Testis (tissue), 3 donors: ENCODE results near the gene TTL. TPM values are rescaled to one million over a fixed set of nuclear protein-coding genes. Genes with fewer than 3 reads are reported as not detected.
"Not testable (repeated sequence)": the region's sequence is repeated elsewhere in the genome, so short reads cannot be mapped to it uniquely, and the experiment has no call there.

ENCODE experiments used
- DNase-seq: peaks from one replicate; pipeline ENCODE4 v3.0.0-alpha.2; 2019
- H3K27ac ChIP-seq, 2 donors: fragments of 200-600 bp; sonication (generic); one replicate each; pipeline ENCODE4 v1.5.1; 2019
- H3K27me3 ChIP-seq: fragments of 200-600 bp; sonication (generic); one replicate; pipeline ENCODE4 v1.5.1; 2019
- H3K36me3 ChIP-seq: fragments of 200-600 bp; sonication (generic); one replicate; pipeline ENCODE4 v1.5.1; 2017; ENCODE audit warnings: low read depth; ENCODE audit errors: missing control alignments
- H3K4me1 ChIP-seq: fragments of 200-600 bp; sonication (generic); one replicate; pipeline ENCODE4 v1.5.1; 2019
- H3K4me3 ChIP-seq, 2 donors: fragments of 200-600 bp; sonication (generic); one replicate each; pipeline ENCODE4 v1.5.1; 2017 to 2019
- H3K9me3 ChIP-seq: fragments of 200-600 bp; sonication (generic); one replicate; pipeline ENCODE4 v1.5.1; 2017
- CTCF ChIP-seq, 3 experiments: fragments of 450-650 bp in 2 of 3; fragments of 200-600 bp in 1 of 3; sonication (generic) in 1 of 3; IDR thresholded peaks; one replicate each; pipeline ENCODE4 v1.5.1; 2016 to 2019; ENCODE audit warnings: antibody characterized with exemption in 3 of 3, mild to moderate bottlenecking in 2 of 3, moderate library complexity in 1 of 3
- POLR2A ChIP-seq: fragments of 450-650 bp; IDR thresholded peaks from one replicate; pipeline ENCODE4 v1.6.1; 2017; ENCODE audit warnings: antibody characterized with exemption, mild to moderate bottlenecking, moderate library complexity
- WGBS, 2 donors: methylation state at CpG; one replicate each; pipeline ENCODE4 v1.1.5; 2018; 5-methylcytosine and 5-hydroxymethylcytosine counted together
- intact Hi-C: fragments of 100-400 bp; cut with DNase I; formaldehyde crosslinking; loops from one replicate; pipeline ENCODE4 v1.15.1; 2023; ENCODE audit warnings: low total_unique reads
- polyA plus RNA-seq: library from polyadenylated mRNA; stranded (reverse); fragments of 350-450 nt; fragmentation: Illumina TruSeq; extraction: RNeasy Lipid Tissue Mini Kit (QIAGEN cat#74804); gene quantifications from one replicate; pipeline ENCODE4 v1.2.3, GENCODE V29; 2014; ENCODE audit warnings: low read depth, low replicate concordance; ENCODE audit not compliant: insufficient read depth
- total RNA-seq, 2 donors: library from RNA; depleted of rRNA; stranded (reverse); fragments of >200 nt; gene quantifications; one replicate each; pipeline ENCODE4 v1.2.3, GENCODE V29; 2016

TTL gene
- total and polyA plus RNA-seq, 3 donors from 2014 or later = 11.4 to 14.3 (median 12.2) TPM

GRCh38 chr2:112542984-112543661, 61.2 kb downstream of the TTL start:
- Histone ChIP-seq H3K4me1 (peaks cover 9% of the 10 kb centered on the region), H3K36me3 (no peaks in the 10 kb centered on the region), H3K9me3 (no peaks in the 10 kb centered on the region), H3K4me3 (peak overlapping the region; percentile 84 to 90), H3K27ac (no peak overlapping the region), H3K27me3 (no peaks in the 10 kb centered on the region)
- no peak for TF ChIP-seq POLR2A
- TF ChIP-seq CTCF (IDR thresholded peaks at IDR 0.05) = no peak
- DNase-seq = no peak
- WGBS, 2 donors = 6% methylated on average over 18 of the region's 18 CpGs
- intact Hi-C loops = no loop called here

GRCh38 chr2:112547333-112547732, 65.4 kb downstream of the TTL start:
- Histone ChIP-seq H3K27ac (no peak overlapping the region), H3K4me3 (no peak overlapping the region), H3K27me3 (no peaks in the 10 kb centered on the region), H3K9me3 (no peaks in the 10 kb centered on the region), H3K36me3 (no peaks in the 10 kb centered on the region), H3K4me1 (peaks cover 9% of the 10 kb centered on the region)
- 89 to 91% methylated on average over 4 of the region's 4 CpGs for WGBS, 2 donors
- intact Hi-C loops = no loop called here
- TF ChIP-seq POLR2A = no peak
- DNase-seq = no peak

GRCh38 chr2:112548980-112549379, 67.0 kb downstream of the TTL start:
- Histone ChIP-seq H3K27ac (no peak overlapping the region), H3K4me1 (no peaks in the 10 kb centered on the region), H3K36me3 (no peaks in the 10 kb centered on the region), H3K27me3 (no peaks in the 10 kb centered on the region), H3K4me3 (no peak overlapping the region), H3K9me3 (no peaks in the 10 kb centered on the region)
- no peak for TF ChIP-seq CTCF (IDR thresholded peaks at IDR 0.05)
- TF ChIP-seq POLR2A = no peak
- intact Hi-C loops = no loop called here
- WGBS, 2 donors = 94 to 96% methylated on average over 2 of the region's 2 CpGs
- DNase-seq = no peak

GRCh38 chr2:112566104-112566503, 84.1 kb downstream of the TTL start:
- intact Hi-C loops = no loop called here
- no peak for DNase-seq
- no peak overlapping the region for H3K27ac ChIP-seq
- TF ChIP-seq POLR2A = no peak
- no peak for TF ChIP-seq CTCF (IDR thresholded peaks at IDR 0.05)
- WGBS, 2 donors = 85 to 90% methylated on average over 3 of the region's 3 CpGs
- H3K27me3 ChIP-seq = no peaks in the 10 kb centered on the region
- no peak overlapping the region for H3K4me3 ChIP-seq
- no peaks in the 10 kb centered on the region for H3K4me1 ChIP-seq
- H3K9me3 ChIP-seq = no peaks in the 10 kb centered on the region
- no peaks in the 10 kb centered on the region for H3K36me3 ChIP-seq

- DNase-seq, intact Hi-C loops, H3K27me3 ChIP-seq, H3K36me3 ChIP-seq, H3K9me3 ChIP-seq, H3K4me1 ChIP-seq, H3K27ac ChIP-seq, H3K4me3 ChIP-seq: not testable (repeated sequence)
- 82 to 90% methylated on average over 5 of the region's 5 CpGs for WGBS, 2 donors
Observed at GRCh38 chr2:112566508-112566907, 84.6 kb downstream of the TTL start.

GRCh38 chr2:112572005-112572404, 90.0 kb downstream of the TTL start:
- Histone ChIP-seq H3K27me3 (no peaks in the 10 kb centered on the region), H3K9me3 (no peaks in the 10 kb centered on the region), H3K27ac (no peak overlapping the region), H3K36me3 (no peaks in the 10 kb centered on the region), H3K4me1 (no peaks in the 10 kb centered on the region), H3K4me3 (no peak overlapping the region)
- intact Hi-C loops = no loop called here
- TF ChIP-seq POLR2A (no peak), CTCF (IDR thresholded peaks at IDR 0.05) (no peak)
- WGBS, 2 donors = 77 to 88% methylated on average over 7 of the region's 7 CpGs
- no peak for DNase-seq
